Calu3 (cell line): Measurements from ENCODE around the gene ZNF699. TPM values are rescaled to one million over a fixed set of nuclear protein-coding genes. Genes with fewer than 3 reads are reported as not detected.

Experiments
- BruUV-seq: library from RNA; stranded (reverse); fragments of 400-500 nt; replicated peaks from 2 replicates; lab custom pipeline; 2021; lab: Mats Ljungman, UMichigan
- CTCF ChIA-PET: fragments of 300-600 bp; sonication (Branson Sonifier 250); formaldehyde crosslinking; loops from one replicate; lab custom pipeline; 2022; ENCODE audit warnings: antibody characterized with exemption; lab: Charles Lee
- DNase-seq: peaks from one replicate; pipeline ENCODE4 v3.0.0; 2022
- H3K27ac Mint-ChIP-seq: one replicate; pipeline ENCODE4 v1.8.0; 2022; ENCODE audit warnings: mixed read lengths; ENCODE audit not compliant: unreplicated experiment
- H3K27me3 Mint-ChIP-seq: one replicate; pipeline ENCODE4 v1.8.0; 2022; ENCODE audit warnings: mixed read lengths; ENCODE audit not compliant: unreplicated experiment
- H3K36me3 Mint-ChIP-seq: one replicate; pipeline ENCODE4 v1.8.0; 2022; ENCODE audit warnings: mild to moderate bottlenecking, moderate library complexity, mixed read lengths; ENCODE audit not compliant: insufficient read depth, unreplicated experiment
- H3K4me1 Mint-ChIP-seq: one replicate; pipeline ENCODE4 v1.8.0; 2022; ENCODE audit warnings: mild to moderate bottlenecking, low read depth, mixed read lengths; ENCODE audit not compliant: unreplicated experiment
- H3K4me3 Mint-ChIP-seq: one replicate; pipeline ENCODE4 v1.8.0; 2022; ENCODE audit warnings: mild to moderate bottlenecking, low read depth, moderate library complexity, mixed read lengths; ENCODE audit not compliant: unreplicated experiment
- H3K9me3 Mint-ChIP-seq: one replicate; pipeline ENCODE4 v1.8.0; 2022; ENCODE audit warnings: low read depth, mixed read lengths; ENCODE audit not compliant: unreplicated experiment
- intact Hi-C: fragments of 100-400 bp; cut with micrococcal nuclease; formaldehyde crosslinking; loops from one replicate; pipeline ENCODE4 v1.10.0; 2022; ENCODE audit not compliant: unreplicated experiment
- total RNA-seq: library from RNA; stranded (reverse); gene quantifications from 2 replicates; pipeline ENCODE4 v1.2.3, GENCODE V29; 2022
- TF ChIP-seq, protein P1 (sequence below): fragments of 200-600 bp; IDR thresholded peaks from one replicate; pipeline ENCODE4 v1.8.0; 2022; ENCODE audit warnings: antibody characterized with exemption; ENCODE audit not compliant: unreplicated experiment

ZNF699 gene
- total RNA-seq, 1 experiment from 2014 or later, result 2.9 TPM

GRCh38 chr19:9251236-9251635 is 58.4 kb downstream of the ZNF699 start:
- Mint-ChIP-seq H3K4me3 (no peak overlapping the region), H3K27me3 (no peaks in the 10 kb centered on the region), H3K36me3 (no peaks in the 10 kb centered on the region), H3K4me1 (no peaks in the 10 kb centered on the region), H3K27ac (no peak overlapping the region), H3K9me3 (peaks cover 14% of the 10 kb centered on the region)
- intact Hi-C loops, result no loop called here
- TF ChIP-seq, protein P1, sequence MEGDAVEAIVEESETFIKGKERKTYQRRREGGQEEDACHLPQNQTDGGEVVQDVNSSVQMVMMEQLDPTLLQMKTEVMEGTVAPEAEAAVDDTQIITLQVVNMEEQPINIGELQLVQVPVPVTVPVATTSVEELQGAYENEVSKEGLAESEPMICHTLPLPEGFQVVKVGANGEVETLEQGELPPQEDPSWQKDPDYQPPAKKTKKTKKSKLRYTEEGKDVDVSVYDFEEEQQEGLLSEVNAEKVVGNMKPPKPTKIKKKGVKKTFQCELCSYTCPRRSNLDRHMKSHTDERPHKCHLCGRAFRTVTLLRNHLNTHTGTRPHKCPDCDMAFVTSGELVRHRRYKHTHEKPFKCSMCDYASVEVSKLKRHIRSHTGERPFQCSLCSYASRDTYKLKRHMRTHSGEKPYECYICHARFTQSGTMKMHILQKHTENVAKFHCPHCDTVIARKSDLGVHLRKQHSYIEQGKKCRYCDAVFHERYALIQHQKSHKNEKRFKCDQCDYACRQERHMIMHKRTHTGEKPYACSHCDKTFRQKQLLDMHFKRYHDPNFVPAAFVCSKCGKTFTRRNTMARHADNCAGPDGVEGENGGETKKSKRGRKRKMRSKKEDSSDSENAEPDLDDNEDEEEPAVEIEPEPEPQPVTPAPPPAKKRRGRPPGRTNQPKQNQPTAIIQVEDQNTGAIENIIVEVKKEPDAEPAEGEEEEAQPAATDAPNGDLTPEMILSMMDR, result no peak
- CTCF ChIA-PET, result no interaction called here
- BruUV-seq, result no TSS peak
- no peak for DNase-seq

DNA sequence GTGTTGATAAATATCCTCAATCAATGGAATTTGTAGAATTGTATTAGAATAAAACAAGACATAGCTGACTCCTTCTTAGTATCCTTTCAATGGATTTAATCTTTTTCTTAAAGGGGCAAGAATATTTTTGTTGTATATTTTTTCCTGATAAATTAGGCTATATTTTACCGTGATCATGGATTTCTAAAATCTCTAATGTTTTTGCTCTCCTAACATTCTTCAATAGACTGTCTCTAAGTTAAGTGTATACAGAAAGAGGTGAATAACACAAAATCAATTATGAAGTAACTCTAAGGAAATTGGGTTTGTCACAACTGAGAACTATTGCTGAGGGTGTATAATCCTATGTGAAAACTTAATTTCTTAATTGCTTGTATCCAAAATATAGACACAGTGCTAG is 59.0 kb downstream of the ZNF699 start, which contains the start of gene OR7E24:
Gene OR7E24, plus strand, starts transcription at position 301 of the 400 bp plus-strand sequence. CDS start 114 bp downstream, outside the sequence.
- no peaks in the 10 kb centered on the region for H3K36me3 Mint-ChIP-seq
- no peak within 1 kb of the TSS for H3K27ac Mint-ChIP-seq
- BruUV-seq, result no TSS peak
- H3K4me3 Mint-ChIP-seq, result no peak within 1 kb of the TSS
- CTCF ChIA-PET, result no interaction called here
- no peaks in the 10 kb centered on the region for H3K27me3 Mint-ChIP-seq
- TF ChIP-seq, protein P1, result no peak
- intact Hi-C loops, result no loop called here
- DNase-seq, result no peak
- peaks cover 14% of the 10 kb centered on the region for H3K9me3 Mint-ChIP-seq
- no peaks in the 10 kb centered on the region for H3K4me1 Mint-ChIP-seq

Other genes starting within 250 kb of the ZNF699 start
- not detected in 2 replicates for gene OR1M1, start 222.8 kb downstream of the ZNF699 start, total RNA-seq
- not detected in 2 replicates for gene OR7G2, start 202.4 kb downstream of the ZNF699 start, total RNA-seq
- gene OR7G1, start 194.1 kb downstream of the ZNF699 start, total RNA-seq, result not detected in 2 replicates
- not detected in 2 replicates for gene OR7G3, start 182.9 kb downstream of the ZNF699 start, total RNA-seq
- gene ZNF317, start 169.4 kb downstream of the ZNF699 start, total RNA-seq, result 25.4 and 26.3 TPM in 2 replicates
- gene OR7D2, start 130.9 kb downstream of the ZNF699 start, total RNA-seq, result not detected in 2 replicates
- gene OR7D4, start 90.2 kb downstream of the ZNF699 start, total RNA-seq, result not detected in 2 replicates
- gene OR7E24, start 58.9 kb downstream of the ZNF699 start, total RNA-seq, result not detected in 2 replicates
- 7.5 and 10.4 TPM in 2 replicates for gene ZNF559, start 14.3 kb upstream of the ZNF699 start, total RNA-seq
- gene ZNF177, start 53.2 kb upstream of the ZNF699 start, total RNA-seq, result 2.2 and 2.5 TPM in 2 replicates
- 12.7 and 13.1 TPM in 2 replicates for gene ZNF266, start 125.7 kb upstream of the ZNF699 start, total RNA-seq
- gene ZNF560, start 188.8 kb upstream of the ZNF699 start, total RNA-seq, result not detected in 2 replicates
- gene ZNF426, start 228.8 kb upstream of the ZNF699 start, total RNA-seq, result 7.8 and 9.4 TPM in 2 replicates